ENCODE measurements around the gene LKAAEAR1. TPM values are rescaled to one million over a fixed set of nuclear protein-coding genes. Genes with fewer than 3 reads are reported as not detected.

Gene LKAAEAR1
- total and polyA plus RNA-seq, 2 of the 4 experiments (the other 2 are of a cell fraction), result 0.21 TPM; not detected in 1

- Histone ChIP-seq H3K18ac (ENCODE audit: low read depth, low read length) (no peak overlapping the region), H3K27me3 (ENCODE audit: control insufficient read depth, insufficient read depth, low read length) (peaks cover 66% of the 10 kb centered on the region), H4K8ac (ENCODE audit: low read depth in 2 of 2, low read length in 2 of 2) (no peak overlapping the region), H3K9ac (ENCODE audit: low read depth, low read length) (no peak overlapping the region), H4K20me1 (ENCODE audit: insufficient read depth, low read length) (no peaks in the 10 kb centered on the region; the same call in 1 of the 2 replicates), H3K4me1 (ENCODE audit: control insufficient read depth, insufficient read depth, low read length) (no peaks in the 10 kb centered on the region; the same call in 1 of the 2 replicates), H3K23ac (ENCODE audit: low read depth, low read length) (no peak overlapping the region), H3K56ac (ENCODE audit: extremely low read depth, insufficient read depth, low read length) (no peak overlapping the region), H3K14ac (replicated peaks; ENCODE audit: low read depth, low read length) (no peak overlapping the region), H2AFZ (replicated peaks; ENCODE audit: low read length, poor library complexity) (no peak overlapping the region), H3K79me1 (ENCODE audit: low read depth in 1 of 2, low read length in 2 of 2) (no peaks in the 10 kb centered on the region), H3K36me3 (ENCODE audit: control insufficient read depth, insufficient read depth, low read length) (no peaks in the 10 kb centered on the region), H2AK5ac (ENCODE audit: low read depth, low read length) (no peak overlapping the region), H3K4me3 (ENCODE audit: insufficient read depth, low read depth, low read length) (no peak overlapping the region), H3K9me3 (ENCODE audit: control insufficient read depth, insufficient read depth, low read length) (no peaks in the 10 kb centered on the region), H3K4me2 (ENCODE audit: low read depth, low read length) (no peak overlapping the region), H4K91ac (ENCODE audit: insufficient read depth, low read depth, low read length) (no peak overlapping the region), H3K27ac (ENCODE audit: insufficient read depth, low read length) (no peak overlapping the region), H4K5ac (ENCODE audit: low read depth, low read length) (no peak overlapping the region), H2AK9ac (replicated peaks; ENCODE audit: low read depth, low read length, poor library complexity) (peak overlapping the region; percentile 28), H2BK15ac (ENCODE audit: low read depth, low read length) (no peak overlapping the region), H3K4ac (ENCODE audit: low read depth, low read length) (no peak overlapping the region), H2BK5ac (ENCODE audit: low read depth, low read length, poor library complexity, severe bottlenecking) (no peak overlapping the region), H3K9me1 (ENCODE audit: insufficient read depth, low read length) (no peaks in the 10 kb centered on the region), H2BK120ac (ENCODE audit: low read depth, low read length) (no peak overlapping the region), H2BK20ac (ENCODE audit: low read depth, low read length) (no peak overlapping the region)
- dilution Hi-C loops (cut with HindIII; ENCODE audit: low sequenced_read_pairs, unreplicated experiment) (no loop called here), in situ Hi-C loops (cut with MboI; ENCODE audit: low sequenced_read_pairs) (no loop called here), intact Hi-C loops (cut with micrococcal nuclease) (no loop called here)
- ChIA-PET POLR2A (ENCODE audit: unreplicated experiment) (no interaction called here), CTCF (no interaction called here)
- TF ChIP-seq MXI1 (IDR thresholded peaks at IDR 0.05; ENCODE audit: borderline replicate concordance, low read depth, low read length) (no peak), POLR2A (IDR thresholded peaks at IDR 0.05; ENCODE audit: low read depth, low read length) (no peak), CTCF (conservative IDR thresholded peaks at IDR 0.05; ENCODE audit: low read depth, low read length) (no peak), ELK1 (IDR thresholded peaks at IDR 0.05; ENCODE audit: borderline replicate concordance, low read depth, low read length) (no peak), MAFK (IDR thresholded peaks at IDR 0.05; ENCODE audit: low read depth, low read length) (no peak), USF2 (IDR thresholded peaks at IDR 0.05; ENCODE audit: low read depth, low read length) (no peak), CHD1 (IDR thresholded peaks at IDR 0.05; ENCODE audit: low read depth, low read length) (no peak), CEBPB (IDR thresholded peaks at IDR 0.05; ENCODE audit: low read depth, low read length) (no peak), MAZ (IDR thresholded peaks at IDR 0.05; ENCODE audit: borderline replicate concordance, low read depth, low read length) (no peak), SMC3 (IDR thresholded peaks at IDR 0.05; ENCODE audit: low read depth, low read length) (no peak), RFX5 (IDR thresholded peaks at IDR 0.05; ENCODE audit: low read depth, low read length) (no peak), FOS (IDR thresholded peaks at IDR 0.05; ENCODE audit: low read depth, low read length) (no peak), NFE2L2 (IDR thresholded peaks at IDR 0.05; ENCODE audit: low read depth, low read length) (no peak), RCOR1 (IDR thresholded peaks at IDR 0.05; ENCODE audit: insufficient replicate concordance, low read length) (no peak), RAD21 (IDR thresholded peaks at IDR 0.05; ENCODE audit: low read length) (no peak), BHLHE40 (IDR thresholded peaks at IDR 0.05; ENCODE audit: low read depth, low read length) (no peak)
- ATAC-seq (ENCODE audit: low read depth) (no peak), DNase-seq (no peak)
- 21% methylated on average over 46 of the region's 49 CpGs; no CpG with 5 or more reads in 1 of the 2 experiments for WGBS, 2 experiments (ENCODE audit: extremely low coverage in 2 of 2, insufficient read length in 1 of 2)
- no TSS peak for BruUV-seq (replicated peaks)
Observed at GRCh38 chr20:64047968-64048401, 36.2 kb downstream of the LKAAEAR1 start.
